Measurements from ENCODE around the gene GIMAP5.

DNA sequence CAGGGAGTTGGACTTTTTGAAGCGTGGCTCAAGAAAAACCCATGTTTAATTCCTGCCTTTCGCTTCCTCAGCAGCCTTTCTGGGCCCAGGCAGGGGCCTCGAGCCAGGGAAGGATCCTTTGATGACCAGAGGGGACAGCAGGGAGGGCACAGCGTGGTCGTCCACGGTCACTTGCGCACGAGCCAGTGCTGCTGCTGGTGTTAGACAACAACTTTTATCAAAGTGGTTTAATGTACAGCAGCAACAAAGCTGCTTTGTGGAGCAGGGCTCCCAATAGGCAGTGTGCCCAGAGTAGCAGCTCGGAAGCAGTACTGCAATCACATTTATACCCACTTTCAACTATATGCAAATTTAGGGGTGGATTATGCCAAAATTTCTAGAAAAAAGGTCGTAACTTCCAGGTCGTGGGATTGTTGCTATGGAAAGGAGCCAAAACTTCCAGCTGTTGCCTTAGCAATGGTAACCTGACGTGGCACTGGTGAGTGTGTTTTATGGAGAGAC is 14.7 kb upstream of the GIMAP5 start:
- TF ChIP-seq, protein P1, sequence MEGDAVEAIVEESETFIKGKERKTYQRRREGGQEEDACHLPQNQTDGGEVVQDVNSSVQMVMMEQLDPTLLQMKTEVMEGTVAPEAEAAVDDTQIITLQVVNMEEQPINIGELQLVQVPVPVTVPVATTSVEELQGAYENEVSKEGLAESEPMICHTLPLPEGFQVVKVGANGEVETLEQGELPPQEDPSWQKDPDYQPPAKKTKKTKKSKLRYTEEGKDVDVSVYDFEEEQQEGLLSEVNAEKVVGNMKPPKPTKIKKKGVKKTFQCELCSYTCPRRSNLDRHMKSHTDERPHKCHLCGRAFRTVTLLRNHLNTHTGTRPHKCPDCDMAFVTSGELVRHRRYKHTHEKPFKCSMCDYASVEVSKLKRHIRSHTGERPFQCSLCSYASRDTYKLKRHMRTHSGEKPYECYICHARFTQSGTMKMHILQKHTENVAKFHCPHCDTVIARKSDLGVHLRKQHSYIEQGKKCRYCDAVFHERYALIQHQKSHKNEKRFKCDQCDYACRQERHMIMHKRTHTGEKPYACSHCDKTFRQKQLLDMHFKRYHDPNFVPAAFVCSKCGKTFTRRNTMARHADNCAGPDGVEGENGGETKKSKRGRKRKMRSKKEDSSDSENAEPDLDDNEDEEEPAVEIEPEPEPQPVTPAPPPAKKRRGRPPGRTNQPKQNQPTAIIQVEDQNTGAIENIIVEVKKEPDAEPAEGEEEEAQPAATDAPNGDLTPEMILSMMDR (IDR thresholded peaks at IDR 0.05; ENCODE audit: low read length): no peak
- TF ChIP-seq EZH2 (optimal IDR thresholded peaks at IDR 0.05; ENCODE audit: low read depth, low read length) (no peak), EZH2phosphoT487 (IDR thresholded peaks at IDR 0.05; ENCODE audit: low read length) (no peak)

Measured in MM.1S (cell line).